ENCODE results near the gene PFN3. TPM values are rescaled to one million over a fixed set of nuclear protein-coding genes. Genes with fewer than 3 reads are reported as not detected.
A peak's percentile ranks its signal among the peaks of the same experiment; 100 is the strongest.
"Not testable (repeated sequence)": the region's sequence is repeated elsewhere in the genome, so short reads cannot be mapped to it uniquely, and the experiment has no call there.

Gene PFN3
- total RNA-seq, 2 experiments from 2014 or later, result not detected

DNA sequence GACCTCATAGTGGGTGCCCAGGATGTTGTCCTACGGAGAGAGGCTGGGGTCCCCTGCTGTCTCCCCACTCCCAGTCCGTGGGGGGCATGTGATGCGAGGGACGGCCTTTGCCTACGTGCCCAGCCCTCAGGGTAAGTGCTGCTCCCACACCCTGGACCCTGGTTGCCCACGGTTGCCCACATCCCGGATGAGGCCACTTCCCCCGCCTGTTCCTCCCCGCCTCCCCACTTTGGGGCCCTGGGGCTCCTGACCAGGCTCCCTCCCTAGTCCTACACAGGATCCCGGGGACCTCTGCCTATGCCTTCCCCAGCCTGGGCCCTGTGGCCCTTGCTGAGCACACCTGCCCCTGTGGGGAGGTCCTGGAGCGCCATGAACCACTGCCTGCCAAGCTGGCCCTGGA, 14.7 kb downstream of the PFN3 start:
- Mint-ChIP-seq H3K27me3 (peaks cover 5% of the 10 kb centered on the region), H3K4me3 (no peak overlapping the region), H3K36me3 (ENCODE audit: low read depth) (no peaks in the 10 kb centered on the region), H3K27ac (no peak overlapping the region), H3K9me3 (no peaks in the 10 kb centered on the region), H3K4me1 (peaks cover 46% of the 10 kb centered on the region)
- ChIA-PET POLR2A (no interaction called here), CTCF (interaction anchor here (0.9 to 53.2 kb wide), 3 partner anchors 16 to 73 kb away, joined by 3 to 1643 read pairs (median 7); partner anchors contain the start of genes DBN1 and PRR7)
- DNase-seq, result no peak

DNA sequence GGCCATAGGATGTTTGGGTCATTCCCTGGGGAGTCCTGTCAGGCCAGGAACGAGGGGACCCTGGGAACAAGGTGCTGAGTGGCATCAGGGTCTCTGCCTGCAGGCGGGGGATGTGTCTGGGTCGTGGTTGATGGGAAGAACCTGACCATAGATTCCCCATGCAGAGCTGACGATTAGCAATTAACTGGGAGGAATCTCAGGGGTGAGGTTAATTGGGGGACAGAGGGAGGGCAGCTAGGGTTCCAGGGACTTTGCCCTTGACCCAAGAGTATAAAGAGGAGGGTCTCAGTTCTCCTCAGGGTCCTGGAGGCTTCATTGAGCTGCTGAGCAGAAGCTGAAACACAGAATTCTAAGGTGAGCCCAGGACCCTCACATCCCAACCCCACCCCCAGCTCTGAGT, 16.3 kb downstream of the PFN3 start, which contains the start of gene SLC34A1:
SLC34A1 (plus strand) TSS at position 301 of the 400 bp plus-strand sequence. CDS start 1,308 bp downstream, outside the sequence.
- H3K4me3 Mint-ChIP-seq, result no peak within 1 kb of the TSS
- POLR2A ChIA-PET, result no interaction called here

DNA sequence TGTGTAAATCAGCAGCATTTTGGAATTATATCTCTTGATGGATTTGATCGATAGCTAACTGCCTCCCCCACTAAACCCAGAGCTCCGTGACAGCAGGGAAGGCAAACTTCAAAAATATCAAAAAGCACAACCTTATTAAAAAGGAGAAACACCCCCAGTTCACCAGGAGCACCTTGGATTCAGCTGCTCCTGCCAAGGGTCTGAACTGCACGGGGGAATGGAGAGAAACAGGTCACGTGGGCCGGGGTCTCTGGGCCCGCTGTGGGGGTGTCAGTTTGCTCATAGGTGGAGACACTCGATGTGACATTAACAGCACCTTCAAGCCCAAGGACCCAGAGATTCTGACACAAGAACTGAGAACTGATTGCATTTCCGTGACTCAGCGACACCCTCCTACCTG, 17.3 kb downstream of the PFN3 start:
- DNase-seq, result no peak
- Mint-ChIP-seq H3K9me3 (no peaks in the 10 kb centered on the region), H3K27ac (no peak overlapping the region), H3K36me3 (ENCODE audit: low read depth) (no peaks in the 10 kb centered on the region), H3K27me3 (peaks cover 5% of the 10 kb centered on the region), H3K4me1 (peaks cover 30% of the 10 kb centered on the region), H3K4me3 (no peak overlapping the region)
- ChIA-PET POLR2A (no interaction called here), CTCF (interaction anchor here (0.6 to 53.2 kb wide), 14 partner anchors 9 to 125 kb away, joined by 3 to 1643 read pairs (median 3); partner anchors contain the start of genes DBN1 and PRR7)

More for the DNA sequence above, 16.3 kb downstream of the PFN3 start, which contains the start of gene SLC34A1:
- Mint-ChIP-seq H3K9me3 (no peaks in the 10 kb centered on the region), H3K4me1 (peaks cover 39% of the 10 kb centered on the region), H3K27ac (peak within 1 kb of the TSS; percentile 57), H3K27me3 (peaks cover 5% of the 10 kb centered on the region), H3K36me3 (ENCODE audit: low read depth) (no peaks in the 10 kb centered on the region)
- DNase-seq, result no peak
- CTCF ChIA-PET, result interaction anchor here (0.6 to 53.2 kb wide), 5 partner anchors 11 to 270 kb away, joined by 3 to 1643 read pairs (median 5); partner anchors contain the start of genes DBN1 and PRR7

DNA sequence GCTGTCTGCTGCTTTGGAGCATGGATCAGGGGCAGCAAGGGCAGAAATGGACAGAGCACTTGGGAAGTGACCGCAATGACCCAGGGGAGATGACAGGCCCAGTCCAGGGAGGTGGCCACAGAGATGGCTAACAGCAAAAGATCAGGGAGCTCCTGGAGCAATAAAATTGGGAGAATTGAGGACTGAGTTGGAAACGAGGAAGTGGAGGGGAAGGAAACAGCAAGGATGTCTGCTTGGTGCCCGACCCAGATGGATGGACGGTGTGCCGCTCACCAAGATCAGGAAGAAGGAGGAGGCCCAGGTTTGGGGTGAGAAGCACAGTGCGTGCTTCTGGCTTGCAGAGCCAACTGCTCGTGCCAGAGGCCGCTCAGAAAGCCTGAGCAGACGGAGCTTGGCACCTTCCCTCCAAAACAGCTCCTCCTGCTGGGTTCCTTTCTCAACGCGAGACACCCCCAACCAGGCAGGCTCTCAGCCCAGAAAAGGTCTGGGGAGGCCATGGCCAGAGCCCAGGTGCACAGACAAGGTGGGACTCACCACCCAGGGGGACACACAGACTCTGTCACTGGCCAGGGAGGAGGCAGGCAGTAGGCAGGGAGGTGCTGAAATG, 17.9 kb downstream of the PFN3 start:
- H3K27ac Mint-ChIP-seq, result peak overlapping the region; percentile 79
- no peak overlapping the region for H3K4me3 Mint-ChIP-seq
- peaks cover 30% of the 10 kb centered on the region for H3K4me1 Mint-ChIP-seq
- CTCF ChIA-PET, result interaction anchor here (0.6 to 53.2 kb wide), 14 partner anchors 9 to 124 kb away, joined by 3 to 1643 read pairs (median 3); partner anchors contain the start of genes DBN1 and PRR7
- peak; percentile 48 for DNase-seq
- POLR2A ChIA-PET, result no interaction called here
- peaks cover 4% of the 10 kb centered on the region for H3K27me3 Mint-ChIP-seq
- H3K9me3 Mint-ChIP-seq, result no peaks in the 10 kb centered on the region
- H3K36me3 Mint-ChIP-seq (ENCODE audit: low read depth), result no peaks in the 10 kb centered on the region

DNA sequence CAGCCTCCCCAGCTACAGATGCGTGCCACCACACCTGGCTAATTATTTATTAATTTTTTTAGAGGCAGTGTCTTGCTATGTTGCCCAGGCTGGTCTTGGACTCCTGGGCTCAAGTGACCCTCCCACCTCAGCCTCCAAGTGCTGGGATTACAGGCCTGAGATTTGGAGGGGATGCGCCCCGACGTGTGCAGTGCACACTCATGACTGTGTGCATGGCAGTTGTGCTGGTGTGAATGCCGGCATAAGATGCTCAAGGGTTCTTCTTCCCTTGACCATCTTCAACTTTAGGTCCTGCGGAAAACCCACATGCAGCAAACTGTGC, 19.7 kb downstream of the PFN3 start:
- Mint-ChIP-seq H3K4me1 (peaks cover 32% of the 10 kb centered on the region), H3K27me3 (peaks cover 1% of the 10 kb centered on the region), H3K36me3 (ENCODE audit: low read depth) (no peaks in the 10 kb centered on the region), H3K4me3 (no peak overlapping the region), H3K9me3 (no peaks in the 10 kb centered on the region), H3K27ac (no peak overlapping the region)
- DNase-seq, result no peak
- ChIA-PET POLR2A (no interaction called here), CTCF (interaction anchor here (0.7 to 11.1 kb wide), 4 partner anchors 9 to 121 kb away, joined by 4 to 97 read pairs (median 6); no protein-coding TSS in a partner anchor)

DNA sequence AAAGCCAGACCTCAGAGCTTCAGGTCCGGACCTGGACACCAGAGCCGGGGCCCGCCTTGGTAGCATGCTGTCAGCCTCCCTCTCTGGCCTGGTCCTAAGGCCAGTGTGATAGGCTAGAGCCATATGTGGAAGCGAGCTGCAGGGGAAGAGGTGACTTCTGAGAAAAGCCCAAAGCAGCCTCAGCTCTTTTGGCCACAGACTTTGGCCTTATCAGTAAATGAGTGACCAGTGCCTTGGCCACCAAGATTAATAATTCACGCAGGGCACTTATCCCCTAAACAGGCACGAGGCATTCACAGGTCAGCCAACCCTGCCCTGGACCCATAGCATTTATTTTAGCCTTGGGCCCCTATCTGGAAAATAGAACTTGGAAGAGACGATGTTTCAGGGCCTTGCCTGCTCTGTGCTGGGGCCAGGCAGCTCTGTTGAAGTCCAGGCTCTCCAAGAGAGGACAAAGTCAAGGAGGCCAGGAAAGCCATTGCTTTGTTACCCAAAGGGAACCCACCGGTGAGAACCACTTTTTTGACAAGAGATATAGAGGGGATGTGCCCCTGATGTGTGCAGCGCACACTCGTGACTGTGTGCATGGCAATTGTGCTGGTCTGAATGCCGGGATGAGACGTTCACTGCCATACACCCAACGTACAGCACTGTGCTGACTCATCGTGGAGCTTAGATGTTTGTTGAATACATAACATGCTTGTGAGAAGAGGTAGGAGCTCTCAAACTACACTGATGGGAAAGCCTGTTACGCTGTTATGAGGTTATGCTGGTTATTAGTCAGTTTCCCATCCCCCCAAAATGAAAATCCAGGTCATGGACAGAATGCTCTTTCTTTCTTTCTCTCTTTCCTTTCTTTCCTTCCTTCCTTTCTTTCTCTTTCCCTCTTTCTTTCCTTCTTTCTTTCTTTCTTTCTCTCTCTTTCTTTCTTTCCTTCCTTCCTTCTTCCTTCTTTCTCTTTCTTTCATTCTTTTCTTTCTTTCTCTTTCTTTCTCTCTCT, 21.3 kb downstream of the PFN3 start:
- Mint-ChIP-seq H3K4me3 (no peak overlapping the region), H3K4me1 (peaks cover 35% of the 10 kb centered on the region), H3K36me3 (ENCODE audit: low read depth) (peaks cover 4% of the 10 kb centered on the region), H3K27me3 (no peaks in the 10 kb centered on the region), H3K9me3 (no peaks in the 10 kb centered on the region), H3K27ac (peak overlapping the region; percentile 69)
- no peak for DNase-seq
- ChIA-PET POLR2A (interaction anchor here (0.6 kb wide), 1 partner anchor 25 kb away, joined by 3 read pairs; no protein-coding TSS in a partner anchor), CTCF (interaction anchor here (0.6 to 11.1 kb wide), 14 partner anchors 9 to 359 kb away, joined by 3 to 97 read pairs (median 4); partner anchors contain the start of gene RGS14)

DNA sequence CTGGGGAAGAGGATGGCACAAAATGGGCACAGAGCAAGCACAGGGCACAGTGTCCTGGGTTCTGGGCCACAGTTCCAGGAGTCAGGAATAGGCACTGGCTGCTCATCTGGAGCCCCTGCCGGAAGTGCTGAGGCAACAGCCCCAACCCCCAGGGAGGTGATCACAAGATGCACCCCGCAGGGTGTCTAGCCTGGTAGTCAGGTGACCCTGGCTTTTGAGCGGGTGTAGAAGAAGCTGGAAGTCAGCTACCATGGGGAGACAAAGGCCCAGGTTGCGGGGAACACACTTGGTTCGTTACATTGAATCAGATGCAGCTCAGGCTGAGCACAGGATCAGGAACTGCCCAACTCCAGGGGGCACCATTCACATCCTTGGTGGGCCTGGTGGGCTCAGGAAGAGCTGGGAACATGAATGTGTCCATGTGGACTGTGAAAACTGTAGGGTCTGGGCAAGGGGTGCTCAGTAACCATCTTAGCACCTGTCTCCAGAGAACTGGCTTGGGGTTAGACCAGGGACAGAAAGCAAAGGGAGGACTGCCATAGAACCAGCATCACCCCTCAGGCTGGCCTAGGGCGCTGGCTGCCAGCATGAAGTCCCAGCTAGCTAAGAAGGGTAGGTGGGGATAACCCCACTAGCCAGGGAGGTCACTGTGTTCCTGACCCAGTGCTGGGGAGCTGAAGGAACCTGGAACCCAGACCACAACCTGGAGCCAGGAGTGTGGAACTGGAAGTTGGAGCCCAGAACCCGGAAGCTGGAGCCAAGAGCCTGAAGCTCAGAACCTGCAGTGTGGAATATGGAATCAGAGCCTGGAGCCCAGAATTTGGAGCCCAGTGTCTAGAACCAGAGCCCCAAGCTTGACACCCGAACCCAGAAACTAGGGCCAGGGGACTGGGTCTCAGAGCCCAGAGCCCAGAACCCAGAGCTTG, 22.3 kb downstream of the PFN3 start:
- peaks cover 45% of the 10 kb centered on the region for H3K4me1 Mint-ChIP-seq

DNA sequence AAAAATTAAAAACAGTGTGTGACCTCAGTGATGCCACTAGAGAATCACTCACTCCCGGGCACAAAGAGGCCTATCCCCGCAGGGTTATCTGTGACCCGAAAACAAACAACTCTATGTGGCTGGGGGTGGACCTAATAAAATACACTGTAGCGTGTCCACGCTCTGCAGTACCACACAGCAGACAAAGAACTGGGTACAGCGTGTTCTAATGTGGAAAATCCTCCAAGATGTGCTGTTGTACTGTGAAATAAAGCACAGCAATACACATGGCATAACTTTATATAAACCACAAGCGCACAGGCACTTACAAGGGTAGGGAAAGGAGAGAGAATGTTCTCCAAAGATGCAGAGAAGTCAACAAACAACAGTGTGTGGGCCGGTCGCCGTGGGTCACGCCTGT, 24.4 kb downstream of the PFN3 start:
- ChIA-PET CTCF (interaction anchor here (1.0 to 11.1 kb wide), 5 partner anchors 13 to 66 kb away, joined by 3 to 145 read pairs (median 3); partner anchors contain the start of genes LMAN2 and RGS14), POLR2A (no interaction called here)
- Mint-ChIP-seq H3K9me3 (no peaks in the 10 kb centered on the region), H3K27ac (no peak overlapping the region), H3K27me3 (no peaks in the 10 kb centered on the region), H3K36me3 (ENCODE audit: low read depth) (peaks cover 28% of the 10 kb centered on the region), H3K4me3 (no peak overlapping the region), H3K4me1 (peaks cover 52% of the 10 kb centered on the region)
- DNase-seq, result no peak

More for the DNA sequence above, 22.3 kb downstream of the PFN3 start:
- Mint-ChIP-seq H3K27me3 (no peaks in the 10 kb centered on the region), H3K36me3 (ENCODE audit: low read depth) (peaks cover 12% of the 10 kb centered on the region), H3K9me3 (no peaks in the 10 kb centered on the region), H3K27ac (peak overlapping the region; percentile 68), H3K4me3 (no peak overlapping the region)
- ChIA-PET POLR2A (no interaction called here), CTCF (interaction anchor here (0.6 to 11.1 kb wide), 15 partner anchors 8 to 358 kb away, joined by 3 to 97 read pairs (median 4); partner anchors contain the start of genes DDX41 and RGS14)
- no peak for DNase-seq

DNA sequence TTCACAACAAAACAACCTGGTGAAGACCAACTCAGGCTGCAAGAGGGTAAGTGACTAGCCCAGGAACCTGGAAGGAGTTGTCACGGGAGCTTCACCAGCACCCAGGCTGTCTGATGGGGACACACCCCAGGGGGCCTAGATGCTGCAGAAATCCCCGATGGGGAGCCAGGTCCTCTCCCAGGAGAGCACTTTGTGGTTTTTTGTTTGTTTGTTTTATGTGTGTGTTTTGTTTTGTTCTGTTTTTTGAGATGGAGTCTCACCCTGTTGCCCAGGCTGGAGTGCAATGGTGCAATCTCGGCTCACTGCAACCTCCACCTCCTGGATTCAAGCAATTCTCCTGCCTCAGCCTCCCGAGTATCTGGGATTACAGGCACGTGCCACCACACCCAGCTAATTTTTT, 24.9 kb downstream of the PFN3 start:
- H3K9me3 Mint-ChIP-seq, DNase-seq, H3K4me3 Mint-ChIP-seq, H3K27me3 Mint-ChIP-seq, POLR2A ChIA-PET: not testable (repeated sequence)
- peaks cover 50% of the 10 kb centered on the region for H3K4me1 Mint-ChIP-seq
- CTCF ChIA-PET, result interaction anchor here (0.6 to 11.1 kb wide), 4 partner anchors 14 to 66 kb away, joined by 3 to 145 read pairs (median 50); partner anchors contain the start of genes LMAN2 and RGS14
- H3K27ac Mint-ChIP-seq, result peak overlapping the region; percentile 46
- peaks cover 29% of the 10 kb centered on the region for H3K36me3 Mint-ChIP-seq (ENCODE audit: low read depth)

DNA sequence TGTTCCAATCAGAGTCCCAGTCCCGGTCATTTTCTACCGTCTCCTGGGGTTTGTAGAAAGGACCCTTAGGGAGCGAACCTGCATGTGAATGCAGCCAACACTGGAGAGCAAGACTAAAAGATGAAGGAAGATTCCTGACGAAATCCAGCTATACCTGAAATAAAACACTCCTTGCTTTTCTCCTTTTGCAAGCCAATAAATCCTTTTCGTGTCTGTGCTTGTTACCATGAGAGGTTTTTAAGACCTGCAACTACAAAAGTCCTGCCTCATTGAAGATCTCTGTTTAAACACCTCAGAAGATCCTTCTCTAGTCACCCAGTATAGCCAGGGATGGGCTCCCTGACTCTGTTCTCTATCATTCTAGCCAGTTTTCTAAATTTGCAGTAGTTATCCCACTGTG, 26.2 kb downstream of the PFN3 start:
- Mint-ChIP-seq H3K4me1 (peaks cover 54% of the 10 kb centered on the region), H3K27ac (peak overlapping the region; percentile 84), H3K9me3 (no peaks in the 10 kb centered on the region), H3K36me3 (ENCODE audit: low read depth) (peaks cover 41% of the 10 kb centered on the region), H3K4me3 (no peak overlapping the region), H3K27me3 (no peaks in the 10 kb centered on the region)
- POLR2A ChIA-PET, result interaction anchor here (0.7 kb wide), 1 partner anchor 71 kb away, joined by 4 read pairs; the partner anchor contains the start of gene RAB24
- no peak for DNase-seq
- CTCF ChIA-PET, result interaction anchor here (0.8 to 11.1 kb wide), 8 partner anchors 9 to 369 kb away, joined by 3 to 145 read pairs (median 6); partner anchors contain the start of genes LMAN2, RGS14 and SLC34A1

DNA sequence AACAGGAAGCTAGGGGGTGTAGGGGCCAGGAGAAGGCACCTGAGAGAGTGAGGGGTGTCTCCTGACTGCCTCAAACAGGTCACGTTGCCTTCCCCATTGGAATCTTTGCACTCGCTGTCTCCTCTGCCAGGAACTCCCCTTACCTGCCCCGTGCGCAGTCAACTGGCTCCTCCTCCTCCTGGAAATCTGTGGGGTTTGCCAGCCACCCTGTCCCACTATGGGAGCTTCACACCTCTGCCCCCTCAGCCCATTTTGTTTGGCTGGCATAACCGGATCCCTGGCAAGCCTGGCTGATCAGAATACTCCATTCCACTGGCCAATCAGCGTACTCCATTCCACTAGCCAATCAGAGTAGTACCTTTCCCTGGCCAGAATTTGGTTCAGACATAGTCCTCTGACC, 26.7 kb downstream of the PFN3 start:
- Mint-ChIP-seq H3K27ac (peak overlapping the region; percentile 84), H3K4me3 (no peak overlapping the region), H3K9me3 (no peaks in the 10 kb centered on the region), H3K36me3 (ENCODE audit: low read depth) (peaks cover 45% of the 10 kb centered on the region), H3K27me3 (no peaks in the 10 kb centered on the region), H3K4me1 (peaks cover 56% of the 10 kb centered on the region)
- CTCF ChIA-PET, result interaction anchor here (0.8 to 11.1 kb wide), 8 partner anchors 9 to 369 kb away, joined by 3 to 145 read pairs (median 6); partner anchors contain the start of genes LMAN2, RGS14 and SLC34A1
- POLR2A ChIA-PET, result interaction anchor here (0.7 kb wide), 1 partner anchor 71 kb away, joined by 4 read pairs; the partner anchor contains the start of gene RAB24
- DNase-seq, result no peak

Measured in activated CD4-positive, alpha-beta T cell treated with anti-CD3 and anti-CD28 coated beads, Interleukin-2, amount 10 ng/mL, durations not matched to agents 7 days and 5 days (primary cell).